ENCODE measurements around the gene NSMCE4A.
A peak's percentile ranks its signal among the peaks of the same experiment; 100 is the strongest.
"Not testable (repeated sequence)": the region's sequence is repeated elsewhere in the genome, so short reads cannot be mapped to it uniquely, and the experiment has no call there.

NSMCE4A gene

GRCh38 chr10:121926671-121927317 is 48.2 kb downstream of the NSMCE4A start:
- no peak for DNase-seq (ENCODE audit: insufficient read length, low spot score)
- TF ChIP-seq SPI1 (IDR thresholded peaks at IDR 0.05; ENCODE audit: low read depth, low read length), result no peak

GRCh38 chr10:121926157-121926556 is 48.9 kb downstream of the NSMCE4A start:
- DNase-seq (ENCODE audit: insufficient read length, low spot score) (no peak), FAIRE-seq (no peak)
- TF ChIP-seq PAX5 (IDR thresholded peaks at IDR 0.05; ENCODE audit: insufficient read depth, low read length, severe bottlenecking) (no peak), SPI1 (IDR thresholded peaks at IDR 0.05; ENCODE audit: low read depth, low read length) (no peak), POLR2AphosphoS5 (IDR thresholded peaks at IDR 0.05; ENCODE audit: low read depth, low read length) (no peak), TAF1 (IDR thresholded peaks at IDR 0.05; ENCODE audit: low read depth, low read length) (no peak), POLR2A (IDR thresholded peaks at IDR 0.05; ENCODE audit: low read depth, low read length) (no peak), POU2F2 (IDR thresholded peaks at IDR 0.05; ENCODE audit: low read depth, low read length) (no peak)

More at GRCh38 chr10:121926671-121927317, 48.2 kb downstream of the NSMCE4A start:
- FAIRE-seq, result peak; percentile 78

- DNase-seq (ENCODE audit: insufficient read length, low spot score) (no peak), FAIRE-seq (no peak)
- TF ChIP-seq TAF1 (IDR thresholded peaks at IDR 0.05; ENCODE audit: low read depth, low read length) (no peak), POU2F2 (IDR thresholded peaks at IDR 0.05; ENCODE audit: low read depth, low read length) (no peak), POLR2A (IDR thresholded peaks at IDR 0.05; ENCODE audit: low read depth, low read length) (no peak), SPI1 (IDR thresholded peaks at IDR 0.05; ENCODE audit: low read depth, low read length) (no peak), POLR2AphosphoS5 (IDR thresholded peaks at IDR 0.05; ENCODE audit: low read depth, low read length) (no peak), PAX5 (IDR thresholded peaks at IDR 0.05; ENCODE audit: insufficient read depth, low read length, severe bottlenecking) (no peak)
These were observed 53.6 kb downstream of the NSMCE4A start for GRCh38 chr10:121921238-121921931.

GRCh38 chr10:121919666-121920065 is 55.4 kb downstream of the NSMCE4A start:
- TF ChIP-seq POLR2AphosphoS5 (IDR thresholded peaks at IDR 0.05; ENCODE audit: low read depth, low read length) (no peak), POU2F2 (IDR thresholded peaks at IDR 0.05; ENCODE audit: low read depth, low read length) (no peak), POLR2A (IDR thresholded peaks at IDR 0.05; ENCODE audit: low read depth, low read length) (no peak), PAX5 (IDR thresholded peaks at IDR 0.05; ENCODE audit: insufficient read depth, low read length, severe bottlenecking) (no peak), SPI1 (IDR thresholded peaks at IDR 0.05; ENCODE audit: low read depth, low read length) (no peak), TAF1 (IDR thresholded peaks at IDR 0.05; ENCODE audit: low read depth, low read length) (no peak)
- DNase-seq (ENCODE audit: insufficient read length, low spot score) (no peak), FAIRE-seq (no peak)

GRCh38 chr10:121918800-121919199 is 56.2 kb downstream of the NSMCE4A start:
- FAIRE-seq; DNase-seq (ENCODE audit: insufficient read length, low spot score): not testable (repeated sequence)

DNA sequence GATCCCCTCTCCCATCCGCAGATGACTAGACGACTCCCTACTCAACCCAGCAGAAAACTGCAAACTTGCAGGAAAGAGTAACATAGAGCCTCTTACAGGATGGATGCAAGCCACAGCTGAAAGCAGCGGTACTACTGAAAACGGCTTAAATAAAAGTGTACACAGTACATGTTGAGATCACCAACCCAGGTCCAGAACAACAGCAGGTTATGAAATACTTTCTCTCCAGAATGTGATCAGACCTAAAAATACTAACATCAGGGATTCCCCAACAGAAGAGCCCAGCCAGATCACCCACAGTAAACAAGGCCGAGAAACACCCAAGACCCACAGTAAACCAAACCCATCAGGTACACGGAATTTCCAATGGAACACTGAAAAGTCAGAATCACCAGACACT is 60.4 kb downstream of the NSMCE4A start:
- TF ChIP-seq PAX5 (IDR thresholded peaks at IDR 0.05; ENCODE audit: insufficient read depth, low read length, severe bottlenecking) (no peak), POU2F2 (IDR thresholded peaks at IDR 0.05; ENCODE audit: low read depth, low read length) (no peak), POLR2A (IDR thresholded peaks at IDR 0.05; ENCODE audit: low read depth, low read length) (no peak), POLR2AphosphoS5 (IDR thresholded peaks at IDR 0.05; ENCODE audit: low read depth, low read length) (no peak), TAF1 (IDR thresholded peaks at IDR 0.05; ENCODE audit: low read depth, low read length) (no peak), SPI1 (IDR thresholded peaks at IDR 0.05; ENCODE audit: low read depth, low read length) (no peak)

DNA sequence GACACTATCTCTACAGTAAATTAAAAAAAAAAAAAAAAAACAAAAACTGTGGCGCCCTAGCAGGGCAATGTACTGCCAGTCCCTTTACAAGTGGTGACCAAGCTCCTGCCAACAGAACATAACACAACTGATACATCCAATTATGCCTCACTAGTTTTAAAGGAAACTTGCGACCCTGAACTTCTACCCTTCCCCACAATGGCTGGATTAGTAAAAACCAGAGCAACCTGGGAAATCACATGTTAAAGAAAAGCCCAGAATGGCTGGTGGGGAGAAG is 63.7 kb downstream of the NSMCE4A start:
- FAIRE-seq, result no peak
- no peak for DNase-seq (ENCODE audit: insufficient read length, low spot score)
- TF ChIP-seq PAX5 (IDR thresholded peaks at IDR 0.05; ENCODE audit: insufficient read depth, low read length, severe bottlenecking), result no peak
- no peak for TF ChIP-seq POLR2A (IDR thresholded peaks at IDR 0.05; ENCODE audit: low read depth, low read length)
- TF ChIP-seq POU2F2 (IDR thresholded peaks at IDR 0.05; ENCODE audit: low read depth, low read length), result no peak
- TF ChIP-seq POLR2AphosphoS5 (IDR thresholded peaks at IDR 0.05; ENCODE audit: low read depth, low read length), result no peak
- no peak for TF ChIP-seq TAF1 (IDR thresholded peaks at IDR 0.05; ENCODE audit: low read depth, low read length)
- TF ChIP-seq SPI1 (IDR thresholded peaks at IDR 0.05; ENCODE audit: low read depth, low read length), result no peak

More for the DNA sequence above, 60.4 kb downstream of the NSMCE4A start:
- FAIRE-seq, result no peak
- no peak for DNase-seq (ENCODE audit: insufficient read length, low spot score)

DNA sequence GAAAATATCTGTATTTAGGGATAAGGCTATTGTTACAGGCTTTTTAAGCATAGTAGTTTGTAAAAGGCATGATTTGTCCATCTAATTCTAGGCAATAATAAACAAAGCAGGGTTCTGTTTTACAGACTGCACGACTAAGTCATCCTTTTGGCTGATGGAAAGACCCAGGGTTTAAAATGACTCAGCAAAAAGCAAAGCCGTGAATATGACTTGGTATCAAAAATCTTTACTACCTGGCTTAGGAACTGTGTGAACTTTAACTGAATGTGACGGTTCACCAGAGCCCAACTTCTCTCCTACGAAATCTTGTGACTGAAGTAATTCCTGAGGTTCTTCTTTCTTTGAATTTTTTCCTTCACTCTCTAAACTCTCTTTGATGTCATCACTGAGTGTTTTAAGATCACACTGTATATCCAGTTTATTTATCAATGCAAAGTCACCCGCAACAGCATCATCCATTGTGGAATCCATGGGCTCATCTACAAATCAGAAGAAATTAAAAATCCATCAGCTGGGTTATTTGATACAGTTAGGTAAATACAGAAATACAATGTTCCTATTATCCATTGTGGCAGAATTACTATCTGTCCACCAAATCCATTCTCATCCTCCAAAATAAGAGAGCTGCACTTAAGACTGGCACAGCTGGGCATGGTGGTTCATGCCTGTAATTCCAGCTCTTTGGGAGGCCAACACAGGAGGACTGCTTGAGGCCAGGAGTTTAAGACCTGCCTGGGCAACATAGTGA is 64.2 kb downstream of the NSMCE4A start:
- TF ChIP-seq TAF1 (IDR thresholded peaks at IDR 0.05; ENCODE audit: low read depth, low read length) (no peak), SPI1 (IDR thresholded peaks at IDR 0.05; ENCODE audit: low read depth, low read length) (no peak), POLR2A (IDR thresholded peaks at IDR 0.05; ENCODE audit: low read depth, low read length) (no peak), POU2F2 (IDR thresholded peaks at IDR 0.05; ENCODE audit: low read depth, low read length) (no peak), POLR2AphosphoS5 (IDR thresholded peaks at IDR 0.05; ENCODE audit: low read depth, low read length) (no peak)
- FAIRE-seq, result no peak
- DNase-seq (ENCODE audit: insufficient read length, low spot score), result no peak

All from GM12891 (cell line).